Activated CD4-positive, alpha-beta T cell treated with anti-CD3 and anti-CD28 coated beads, Interleukin-2, amount 50 U/mL, for 48 hours (primary cell): ENCODE results near the gene SRP9.

Experiments used
- DNase-seq, 2 experiments: peaks; one replicate each; pipeline ENCODE4 v3.0.0-alpha.2; 2020

Gene SRP9

GRCh38 chr1:225777583-225778336 lies at the start of gene SRP9:
SRP9 (plus strand) TSS chr1:225777826; CDS start chr1:225777941, 115 bp downstream.
- peak; percentile 98 to 99 for DNase-seq

GRCh38 chr1:225731491-225731890 lies 46.1 kb upstream of the SRP9 start:
- DNase-seq = no peak

- DNase-seq = no peak
Measured at GRCh38 chr1:225733254-225733653, 44.4 kb upstream of the SRP9 start.

GRCh38 chr1:225735252-225736149 lies 42.1 kb upstream of the SRP9 start:
- no peak for DNase-seq

GRCh38 chr1:225736437-225737098 lies 41.1 kb upstream of the SRP9 start:
- no peak for DNase-seq

- DNase-seq = no peak
Measured at GRCh38 chr1:225737161-225737560, 40.5 kb upstream of the SRP9 start.

GRCh38 chr1:225737866-225738265 lies 39.8 kb upstream of the SRP9 start:
- no peak for DNase-seq

- no peak for DNase-seq
Measured at GRCh38 chr1:225738763-225739162, 38.9 kb upstream of the SRP9 start.

GRCh38 chr1:225739542-225740107 lies 38.0 kb upstream of the SRP9 start:
- no peak for DNase-seq

GRCh38 chr1:225744745-225745144 lies 32.9 kb upstream of the SRP9 start:
- DNase-seq = no peak

- no peak for DNase-seq
Measured at GRCh38 chr1:225745273-225745672, 32.4 kb upstream of the SRP9 start.

GRCh38 chr1:225746361-225747179 lies 31.1 kb upstream of the SRP9 start:
- no peak for DNase-seq

- DNase-seq = no peak
Measured at GRCh38 chr1:225747566-225747965, 30.1 kb upstream of the SRP9 start.

- DNase-seq = no peak
Measured at GRCh38 chr1:225748529-225748928, 29.1 kb upstream of the SRP9 start.

- DNase-seq = no peak
Measured at GRCh38 chr1:225749706-225750105, 27.9 kb upstream of the SRP9 start.

- DNase-seq = no peak
Measured at GRCh38 chr1:225750420-225750819, 27.2 kb upstream of the SRP9 start.

- no peak for DNase-seq
Measured at GRCh38 chr1:225750875-225751824, 26.5 kb upstream of the SRP9 start.

- DNase-seq = no peak
Measured at GRCh38 chr1:225752245-225752644, 25.4 kb upstream of the SRP9 start.

GRCh38 chr1:225754940-225755641 lies 22.5 kb upstream of the SRP9 start:
- no peak for DNase-seq

- DNase-seq = no peak
Measured at GRCh38 chr1:225755671-225756319, 21.8 kb upstream of the SRP9 start.
